AG04450 (cell line): ENCODE measurements around the gene ACOT11. TPM values are rescaled to one million over a fixed set of nuclear protein-coding genes. Genes with fewer than 3 reads are reported as not detected.

Source experiments
- CTCF ChIA-PET: fragments of 300-600, 350-600 bp; formaldehyde crosslinking; extraction: SDS; loops from one replicate; lab custom pipeline; 2022; ENCODE audit warnings: antibody characterized with exemption, inconsistent platforms; lab: Charles Lee
- POLR2A ChIA-PET: fragments of 350-600 bp; formaldehyde crosslinking; extraction: SDS; loops from one replicate; lab custom pipeline; 2021; ENCODE audit warnings: antibody characterized with exemption, inconsistent platforms; lab: Yijun Ruan, JAX
- DNase-seq: peaks from one replicate; pipeline ENCODE4 v3.0.0-alpha.2; 2011; ENCODE audit warnings: low read depth, low spot score
- H3K27ac ChIP-seq: one replicate; pipeline ENCODE4 v1.5.1; 2012; ENCODE audit warnings: low read depth, low read length, control low read depth
- H3K27me3 ChIP-seq: one replicate; pipeline ENCODE4 v1.6.0; 2012; ENCODE audit warnings: low read length; ENCODE audit not compliant: control insufficient read depth, insufficient read depth
- H3K4me3 ChIP-seq: 2 replicates; pipeline ENCODE4 v1.5.1; 2011; ENCODE audit warnings: mild to moderate bottlenecking, low read depth, low read length, control low read depth
- H3K9me3 ChIP-seq: 2 replicates; pipeline ENCODE4 v1.5.1; 2012; ENCODE audit warnings: low read length; ENCODE audit not compliant: control insufficient read depth, insufficient read depth
- CTCF ChIP-seq: IDR thresholded peaks from 2 replicates; pipeline ENCODE4 v1.5.1; 2011; ENCODE audit warnings: low read depth, low read length, control low read depth, inconsistent platforms
- polyA plus RNA-seq: library from polyadenylated mRNA; depleted of rRNA; stranded (reverse); fragments of >200 nt; gene quantifications from 2 replicates; pipeline ENCODE4 v1.2.3, GENCODE V29; 2011

Gene ACOT11
- polyA plus RNA-seq, 1 experiment: 0.68 TPM

- ChIA-PET POLR2A (no interaction called here), CTCF (interaction anchor here (1.2 kb wide), 1 partner anchor 43 kb away, joined by 3 read pairs; no protein-coding TSS in a partner anchor)
- Histone ChIP-seq H3K27ac (peak overlapping the region; percentile 31), H3K9me3 (no peaks in the 10 kb centered on the region; the same call in 1 of the 2 replicates), H3K27me3 (peaks cover 3% of the 10 kb centered on the region), H3K4me3 (peak overlapping the region; percentile 52; the same call in 1 of the 2 replicates)
- DNase-seq: no peak
- no peak for TF ChIP-seq CTCF
Observed at GRCh38 chr1:54542962-54543539, 5.0 kb upstream of the ACOT11 start.

GRCh38 chr1:54543729-54544496 lies 4.1 kb upstream of the ACOT11 start:
- no peak for DNase-seq
- TF ChIP-seq CTCF: no peak
- H3K4me3 ChIP-seq: no peak overlapping the region
- no peaks in the 10 kb centered on the region; the same call in 1 of the 2 replicates for H3K9me3 ChIP-seq
- H3K27ac ChIP-seq: peak overlapping the region; percentile 31
- H3K27me3 ChIP-seq: peaks cover 3% of the 10 kb centered on the region
- ChIA-PET CTCF (interaction anchor here (1.2 kb wide), 1 partner anchor 44 kb away, joined by 3 read pairs; no protein-coding TSS in a partner anchor), POLR2A (no interaction called here)

- POLR2A ChIA-PET: no interaction called here
- CTCF ChIA-PET: interaction anchor here (0.5 kb wide), 1 partner anchor 76 kb away, joined by 4 read pairs; no protein-coding TSS in a partner anchor
- Histone ChIP-seq H3K9me3 (no peaks in the 10 kb centered on the region; the same call in 1 of the 2 replicates), H3K4me3 (no peak overlapping the region), H3K27ac (no peak overlapping the region), H3K27me3 (peaks cover 11% of the 10 kb centered on the region)
- no peak for TF ChIP-seq CTCF
- DNase-seq: no peak
Observed at GRCh38 chr1:54545916-54546635, 2.0 kb upstream of the ACOT11 start.

- no peak for TF ChIP-seq CTCF
- Histone ChIP-seq H3K4me3 (no peak overlapping the region), H3K9me3 (no peaks in the 10 kb centered on the region; the same call in 1 of the 2 replicates), H3K27ac (no peak overlapping the region), H3K27me3 (peaks cover 11% of the 10 kb centered on the region)
- ChIA-PET CTCF (interaction anchor here (1.2 to 2.1 kb wide), 6 partner anchors 11 to 125 kb away, joined by 3 to 9 read pairs (median 6); no protein-coding TSS in a partner anchor), POLR2A (no interaction called here)
- no peak for DNase-seq
Observed at GRCh38 chr1:54546651-54547401, 1.2 kb upstream of the ACOT11 start.
